ENCODE data around the gene SRI.

Gene SRI

DNA sequence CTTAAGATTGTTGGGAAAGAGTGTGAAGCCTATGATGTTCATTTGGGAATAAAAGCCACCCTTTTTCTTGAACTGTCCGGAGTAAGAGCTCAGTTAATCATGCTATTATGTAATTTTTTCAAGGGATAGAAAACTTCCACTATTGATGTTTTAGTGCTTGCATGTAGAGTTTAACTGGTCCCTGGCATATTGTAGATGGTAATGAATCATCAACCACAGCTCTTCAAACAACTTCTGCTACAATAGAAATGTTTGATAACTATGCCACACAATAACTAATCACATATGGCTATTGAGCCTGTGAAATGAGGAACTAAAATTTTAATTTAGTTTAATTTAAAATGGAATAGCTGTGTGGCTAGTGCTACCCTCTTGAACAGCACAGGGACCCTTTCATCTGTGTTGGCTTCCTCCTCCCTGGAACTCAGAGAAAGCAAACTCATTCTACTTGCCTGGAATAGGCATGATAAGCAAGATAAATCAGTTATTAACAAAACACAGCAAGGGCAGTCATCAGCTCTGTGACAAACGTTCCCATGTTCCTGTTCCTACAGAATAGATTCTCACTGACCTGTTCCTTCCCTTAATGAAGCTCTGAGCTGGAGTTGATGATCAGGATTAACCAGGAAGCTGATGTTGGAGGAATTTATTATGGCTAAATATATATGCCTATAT lies 4.9 kb upstream of the SRI start:
- TF ChIP-seq, protein P1, sequence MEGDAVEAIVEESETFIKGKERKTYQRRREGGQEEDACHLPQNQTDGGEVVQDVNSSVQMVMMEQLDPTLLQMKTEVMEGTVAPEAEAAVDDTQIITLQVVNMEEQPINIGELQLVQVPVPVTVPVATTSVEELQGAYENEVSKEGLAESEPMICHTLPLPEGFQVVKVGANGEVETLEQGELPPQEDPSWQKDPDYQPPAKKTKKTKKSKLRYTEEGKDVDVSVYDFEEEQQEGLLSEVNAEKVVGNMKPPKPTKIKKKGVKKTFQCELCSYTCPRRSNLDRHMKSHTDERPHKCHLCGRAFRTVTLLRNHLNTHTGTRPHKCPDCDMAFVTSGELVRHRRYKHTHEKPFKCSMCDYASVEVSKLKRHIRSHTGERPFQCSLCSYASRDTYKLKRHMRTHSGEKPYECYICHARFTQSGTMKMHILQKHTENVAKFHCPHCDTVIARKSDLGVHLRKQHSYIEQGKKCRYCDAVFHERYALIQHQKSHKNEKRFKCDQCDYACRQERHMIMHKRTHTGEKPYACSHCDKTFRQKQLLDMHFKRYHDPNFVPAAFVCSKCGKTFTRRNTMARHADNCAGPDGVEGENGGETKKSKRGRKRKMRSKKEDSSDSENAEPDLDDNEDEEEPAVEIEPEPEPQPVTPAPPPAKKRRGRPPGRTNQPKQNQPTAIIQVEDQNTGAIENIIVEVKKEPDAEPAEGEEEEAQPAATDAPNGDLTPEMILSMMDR (conservative IDR thresholded peaks at IDR 0.05), result no peak
- no peak for TF ChIP-seq ZFX (IDR thresholded peaks at IDR 0.05)
- no peak overlapping the region for H3K27ac ChIP-seq

DNA sequence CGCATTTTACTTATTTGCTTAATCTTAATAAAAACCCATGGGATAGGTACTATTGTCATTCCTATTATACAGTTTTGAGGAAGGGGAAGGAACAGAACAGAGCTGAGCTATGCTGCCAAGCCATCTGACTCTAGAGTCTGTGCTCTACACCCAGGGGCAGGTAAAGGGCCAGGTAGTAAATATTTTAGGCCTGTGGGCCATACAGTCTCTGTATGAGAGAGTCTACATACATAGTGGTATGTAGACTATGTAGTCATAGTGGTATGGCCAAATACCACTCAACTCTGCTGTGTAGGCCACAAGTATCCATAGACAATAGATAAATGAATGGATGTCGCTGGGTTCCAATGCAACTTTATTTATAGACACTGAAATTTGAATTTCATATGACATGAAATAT lies 3.4 kb upstream of the SRI start:
- TF ChIP-seq ZFX (IDR thresholded peaks at IDR 0.05), result no peak
- TF ChIP-seq, protein P1 (conservative IDR thresholded peaks at IDR 0.05), result no peak

DNA sequence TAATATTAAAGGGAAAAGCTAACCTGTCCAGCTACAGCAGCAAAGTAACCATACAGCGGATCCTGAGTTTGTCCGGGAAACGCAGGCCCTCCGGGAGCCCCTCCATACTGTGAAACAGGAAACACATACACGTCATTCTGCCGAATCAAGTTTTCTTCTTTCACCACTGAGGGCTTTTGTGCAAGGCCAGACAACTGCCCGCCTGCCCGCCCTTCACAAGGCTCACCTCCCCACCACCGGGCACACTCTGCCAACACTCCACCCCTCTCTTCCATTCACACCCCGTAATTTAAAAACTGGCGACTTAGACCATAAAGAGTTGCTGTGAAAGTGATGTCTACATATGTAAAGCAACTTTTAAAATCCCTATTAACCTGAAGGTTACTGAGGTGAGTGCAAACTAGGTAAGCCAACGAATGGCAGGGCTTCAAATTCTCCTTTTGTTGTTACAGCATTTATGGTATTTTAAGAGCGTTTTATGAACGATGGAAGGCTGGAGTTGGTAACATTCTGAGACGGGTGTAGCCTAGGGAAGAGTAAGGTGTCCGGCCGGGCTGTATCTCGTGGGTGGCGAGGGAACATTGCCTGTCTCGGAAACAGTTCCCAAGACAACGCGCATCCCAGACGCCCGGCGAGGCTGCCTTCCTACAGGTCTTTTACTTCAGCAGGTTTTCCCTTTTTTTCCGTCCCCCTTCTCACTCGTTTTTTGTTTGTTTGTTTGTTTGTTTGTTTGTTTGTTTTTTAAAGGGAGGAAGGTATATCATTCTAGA lies 817 bp downstream of the SRI start:
- TF ChIP-seq, protein P1 (conservative IDR thresholded peaks at IDR 0.05), result no peak
- no peak for TF ChIP-seq ZFX (IDR thresholded peaks at IDR 0.05)
- H3K27ac ChIP-seq, result peak overlapping the region; percentile 65

More for the DNA sequence above, 3.4 kb upstream of the SRI start:
- no peak overlapping the region for H3K27ac ChIP-seq

DNA sequence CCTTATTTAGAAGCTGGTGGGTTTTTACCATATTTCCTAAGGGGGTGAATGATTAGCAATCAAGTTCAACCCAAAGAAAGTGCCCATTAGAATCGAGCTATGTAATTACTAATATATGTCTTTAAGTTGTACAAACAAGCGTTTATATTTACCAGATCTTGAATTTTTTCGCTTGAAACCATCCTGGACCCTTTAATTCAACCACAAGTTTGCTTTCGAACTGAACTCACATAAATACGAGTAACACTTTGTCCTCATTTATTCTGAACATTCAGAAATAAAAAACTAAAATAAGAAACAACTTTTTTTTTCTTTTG lies 1.5 kb downstream of the SRI start:
- H3K27ac ChIP-seq, result no peak overlapping the region
- TF ChIP-seq, protein P1 (conservative IDR thresholded peaks at IDR 0.05), result no peak
- no peak for TF ChIP-seq ZFX (IDR thresholded peaks at IDR 0.05)

DNA sequence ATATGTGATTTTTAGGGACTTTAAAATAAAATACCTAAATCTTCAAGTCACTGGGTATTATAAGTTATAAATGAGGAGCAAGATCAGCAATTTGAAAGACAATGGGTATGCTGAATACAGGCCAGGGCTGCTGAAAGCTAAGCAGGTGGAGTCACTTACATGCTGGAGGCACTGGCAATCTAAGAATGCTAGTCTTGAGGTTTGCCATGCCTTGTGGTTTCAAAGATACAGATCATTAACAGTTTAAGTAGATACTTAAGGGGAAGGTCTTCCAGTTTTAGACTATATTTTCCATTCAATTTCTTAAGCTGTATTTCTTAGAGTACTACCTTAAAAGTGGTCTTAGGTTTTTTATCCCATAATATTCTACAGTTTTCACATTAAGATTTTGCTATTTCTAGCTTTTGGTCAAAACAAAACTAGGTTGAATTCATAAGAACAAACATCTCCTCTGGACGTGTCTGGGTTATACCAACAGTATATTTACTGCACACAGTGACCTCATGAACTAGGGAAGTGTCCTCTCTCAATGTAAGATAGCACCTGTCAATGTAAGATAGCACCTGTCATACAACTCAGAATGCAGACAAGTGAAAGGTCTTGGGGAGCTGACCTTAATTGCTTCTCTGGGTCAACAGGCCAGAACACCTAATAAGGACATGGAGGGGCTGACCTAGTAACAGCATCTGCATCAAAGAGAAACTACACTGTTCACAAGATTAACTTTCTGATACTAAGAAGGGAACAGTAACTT lies 2.0 kb downstream of the SRI start:
- TF ChIP-seq, protein P1 (conservative IDR thresholded peaks at IDR 0.05), result no peak
- no peak for TF ChIP-seq ZFX (IDR thresholded peaks at IDR 0.05)
- no peak overlapping the region for H3K27ac ChIP-seq

DNA sequence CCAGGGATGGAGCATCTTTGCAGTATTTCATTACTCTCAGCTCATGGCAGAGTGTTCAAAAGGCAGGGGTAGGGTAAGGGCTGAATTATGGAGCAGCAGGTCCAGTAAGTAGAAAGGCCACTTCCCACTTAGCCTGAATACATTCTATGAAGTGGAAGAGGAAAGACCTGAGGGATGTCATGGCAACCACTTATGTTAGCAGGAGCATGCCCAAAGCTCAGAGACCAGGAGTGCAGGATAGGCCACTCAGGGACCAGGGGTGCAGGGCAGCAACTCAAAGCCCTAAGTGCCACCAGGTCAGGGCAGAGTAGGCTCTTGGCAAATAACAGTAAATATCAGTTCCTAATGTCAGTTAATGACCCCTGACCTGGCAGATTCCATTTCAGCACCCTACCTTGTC lies 3.6 kb downstream of the SRI start:
- no peak for TF ChIP-seq ZFX (IDR thresholded peaks at IDR 0.05)
- TF ChIP-seq, protein P1 (conservative IDR thresholded peaks at IDR 0.05), result no peak
- no peak overlapping the region for H3K27ac ChIP-seq

DNA sequence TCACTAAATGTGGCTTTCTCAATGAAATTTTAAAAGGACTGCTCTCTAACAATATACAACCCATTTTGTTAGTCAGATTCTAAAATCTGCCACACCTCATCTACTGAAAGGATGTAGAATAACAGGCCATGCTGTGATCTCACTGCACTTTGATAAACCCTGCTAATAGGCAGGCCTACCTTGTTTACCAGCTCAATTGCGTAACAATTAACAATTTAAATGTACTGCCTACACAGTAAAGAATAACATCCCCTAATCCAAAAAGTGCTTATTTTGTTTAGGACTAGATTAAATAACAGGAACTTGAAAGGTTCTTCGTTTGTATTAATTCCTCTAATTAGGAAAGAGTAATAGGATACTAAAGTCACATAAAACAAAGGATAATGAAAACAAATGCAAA lies 4.5 kb downstream of the SRI start:
- no peak overlapping the region for H3K27ac ChIP-seq
- TF ChIP-seq ZFX (IDR thresholded peaks at IDR 0.05), result no peak
- TF ChIP-seq, protein P1 (conservative IDR thresholded peaks at IDR 0.05), result no peak
